HEK293 (cell line): ENCODE measurements around the gene SFXN2.

ENCODE experiments used
- CTCF ChIA-PET: fragments of 350-600 bp; formaldehyde crosslinking; extraction: SDS; loops from one replicate; lab custom pipeline; 2021; ENCODE audit warnings: antibody characterized with exemption; lab: Yijun Ruan, JAX
- POLR2A ChIA-PET: fragments of 300-600 bp; formaldehyde crosslinking; extraction: SDS; loops from one replicate; lab custom pipeline; 2020; ENCODE audit warnings: antibody characterized with exemption, inconsistent platforms; lab: Yijun Ruan, JAX
- H3K27ac ChIP-seq: fragments of 200-500 bp; sonication (Bioruptor generic); 2 replicates; pipeline ENCODE4 v1.5.1; 2014; ENCODE audit warnings: low read depth, low read length, control low read depth, inconsistent platforms; ENCODE audit errors: extremely low read depth
- H3K36me3 ChIP-seq, 2 experiments: fragments of 200-500 bp in 1 of 2; sonication (Bioruptor generic) in 1 of 2; 1 replicate in 1 of 2; 2 replicates in 1 of 2; pipeline ENCODE4 v1.5.1; 2014 to 2017; ENCODE audit warnings: inconsistent platforms in 2 of 2, low read length in 2 of 2; ENCODE audit not compliant: control insufficient read depth in 2 of 2, insufficient read depth in 1 of 2
- H3K4me1 ChIP-seq: fragments of 200-500 bp; sonication (Bioruptor generic); 2 replicates; pipeline ENCODE4 v1.5.1; 2014; ENCODE audit warnings: mild to moderate bottlenecking, low read length, inconsistent platforms; ENCODE audit not compliant: control insufficient read depth, insufficient read depth
- H3K4me3 ChIP-seq: 2 replicates; pipeline ENCODE4 v1.5.1; 2011; ENCODE audit warnings: low read depth, mild to moderate bottlenecking, control low read depth, low read length, moderate library complexity
- H3K9me3 ChIP-seq: fragments of 200-500 bp; sonication (Bioruptor generic); 2 replicates; pipeline ENCODE4 v1.5.1; 2014; ENCODE audit warnings: low read depth, low read length, inconsistent platforms; ENCODE audit not compliant: control insufficient read depth, insufficient read depth
- PATZ1 ChIP-seq: fragments of 450-650 bp; formaldehyde crosslinking; IDR thresholded peaks from 2 replicates; pipeline ENCODE4 v1.5.1; 2016; ENCODE audit warnings: missing biosample characterization, missing genetic modification characterization
- TRIM28 ChIP-seq: IDR thresholded peaks from 2 replicates; pipeline ENCODE4 v1.6.1; 2011; ENCODE audit warnings: low read length, control low read depth, borderline replicate concordance
- ZNF146 ChIP-seq: fragments of 450-650 bp; formaldehyde crosslinking; IDR thresholded peaks from 2 replicates; pipeline ENCODE4 v1.5.1; 2016; ENCODE audit warnings: missing biosample characterization, missing genetic modification characterization
- ZNF221 ChIP-seq: fragments of 450-650 bp; formaldehyde crosslinking; IDR thresholded peaks from 2 replicates; pipeline ENCODE4 v1.5.1; 2017; ENCODE audit warnings: missing biosample characterization, missing genetic modification characterization, borderline replicate concordance
- ZNF600 ChIP-seq: fragments of 450-650 bp; formaldehyde crosslinking; IDR thresholded peaks from 2 replicates; pipeline ENCODE4 v1.5.1; 2016; ENCODE audit warnings: missing biosample characterization, missing genetic modification characterization
- ZNF654 ChIP-seq: fragments of 450-650 bp; formaldehyde crosslinking; IDR thresholded peaks from 2 replicates; pipeline ENCODE4 v1.5.1; 2016; ENCODE audit warnings: low read depth, missing biosample characterization, missing genetic modification characterization
- ZNF701 ChIP-seq: fragments of 450-650 bp; formaldehyde crosslinking; IDR thresholded peaks from 2 replicates; pipeline ENCODE4 v1.5.1; 2016; ENCODE audit warnings: missing biosample characterization, missing genetic modification characterization
- ZNF704 ChIP-seq: fragments of 450-650 bp; formaldehyde crosslinking; IDR thresholded peaks from 2 replicates; pipeline ENCODE4 v1.5.1; 2016; ENCODE audit warnings: missing biosample characterization, missing genetic modification characterization
- ZNF785 ChIP-seq: fragments of 450-650 bp; formaldehyde crosslinking; IDR thresholded peaks from 2 replicates; pipeline ENCODE4 v1.5.1; 2016; ENCODE audit warnings: missing biosample characterization, missing genetic modification characterization
- ZNF830 ChIP-seq: fragments of 450-650 bp; IDR thresholded peaks from 2 replicates; pipeline ENCODE4 v1.5.0; 2018; ENCODE audit warnings: missing biosample characterization, missing genetic modification characterization, low read depth, mild to moderate bottlenecking, moderate library complexity
- ZSCAN4 ChIP-seq: fragments of 450-650 bp; formaldehyde crosslinking; IDR thresholded peaks from 2 replicates; pipeline ENCODE4 v1.5.1; 2017; ENCODE audit warnings: missing biosample characterization, missing genetic modification characterization
- TF ChIP-seq, protein P1 (sequence below): fragments of 450-650 bp; formaldehyde crosslinking; IDR thresholded peaks from 2 replicates; pipeline ENCODE4 v1.5.0; 2017; ENCODE audit warnings: missing biosample characterization, missing genetic modification characterization, borderline replicate concordance
- TF ChIP-seq, protein P2 (sequence below): fragments of 450-650 bp; IDR thresholded peaks from 2 replicates; pipeline ENCODE4 v1.5.1; 2018; ENCODE audit warnings: missing biosample characterization, missing genetic modification characterization
- TF ChIP-seq, protein P3 (sequence below): fragments of 450-650 bp; formaldehyde crosslinking; IDR thresholded peaks from 2 replicates; pipeline ENCODE4 v1.5.1; 2016; ENCODE audit warnings: missing biosample characterization, missing genetic modification characterization
- TF ChIP-seq, protein P4 (sequence below): fragments of 450-650 bp; formaldehyde crosslinking; IDR thresholded peaks from 2 replicates; pipeline ENCODE4; 2016; ENCODE audit warnings: missing biosample characterization, missing genetic modification characterization

Gene SFXN2

GRCh38 chr10:102678842-102679289, 35.6 kb upstream of the SFXN2 start (continued):
- no peak for TF ChIP-seq ZNF704 (tag by site-specific recombination)
- no peak for TF ChIP-seq ZSCAN4 (tag by site-specific recombination)
- no peak for TF ChIP-seq ZNF221 (tag by site-specific recombination)
- TF ChIP-seq ZNF830: no peak
- TF ChIP-seq, all 188 proteins: peak for 25

GRCh38 chr10:102679596-102679995, 34.8 kb upstream of the SFXN2 start:
- POLR2A ChIA-PET: interaction anchor here (0.8 to 2.5 kb wide), 3 partner anchors 15 to 34 kb away, joined by 3 to 10 read pairs (median 4); partner anchors contain the start of genes ARL3 and SFXN2
- TF ChIP-seq, protein P1, sequence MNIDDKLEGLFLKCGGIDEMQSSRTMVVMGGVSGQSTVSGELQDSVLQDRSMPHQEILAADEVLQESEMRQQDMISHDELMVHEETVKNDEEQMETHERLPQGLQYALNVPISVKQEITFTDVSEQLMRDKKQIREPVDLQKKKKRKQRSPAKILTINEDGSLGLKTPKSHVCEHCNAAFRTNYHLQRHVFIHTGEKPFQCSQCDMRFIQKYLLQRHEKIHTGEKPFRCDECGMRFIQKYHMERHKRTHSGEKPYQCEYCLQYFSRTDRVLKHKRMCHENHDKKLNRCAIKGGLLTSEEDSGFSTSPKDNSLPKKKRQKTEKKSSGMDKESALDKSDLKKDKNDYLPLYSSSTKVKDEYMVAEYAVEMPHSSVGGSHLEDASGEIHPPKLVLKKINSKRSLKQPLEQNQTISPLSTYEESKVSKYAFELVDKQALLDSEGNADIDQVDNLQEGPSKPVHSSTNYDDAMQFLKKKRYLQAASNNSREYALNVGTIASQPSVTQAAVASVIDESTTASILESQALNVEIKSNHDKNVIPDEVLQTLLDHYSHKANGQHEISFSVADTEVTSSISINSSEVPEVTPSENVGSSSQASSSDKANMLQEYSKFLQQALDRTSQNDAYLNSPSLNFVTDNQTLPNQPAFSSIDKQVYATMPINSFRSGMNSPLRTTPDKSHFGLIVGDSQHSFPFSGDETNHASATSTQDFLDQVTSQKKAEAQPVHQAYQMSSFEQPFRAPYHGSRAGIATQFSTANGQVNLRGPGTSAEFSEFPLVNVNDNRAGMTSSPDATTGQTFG (tag by site-specific recombination): no peak
- 0 out of 2 replicates have a peak, but pooled peaks have one; percentile 35 for TF ChIP-seq ZNF600 (tag by site-specific recombination)
- Histone ChIP-seq H3K27ac (no peak overlapping the region; the same call in 1 of the 2 replicates), H3K4me1 (peaks cover 11% of the 10 kb centered on the region), H3K36me3 (peaks cover 0 to 23% of the 10 kb centered on the region in 2 experiments; a peak in 2 of 3 replicates), H3K9me3 (no peaks in the 10 kb centered on the region), H3K4me3 (no peak overlapping the region)
- CTCF ChIA-PET: interaction anchor here (0.7 to 7.2 kb wide), 12 partner anchors 11 to 565 kb away, joined by 3 to 57 read pairs (median 4); partner anchors contain the start of genes ARL3 and SFXN2

DNA sequence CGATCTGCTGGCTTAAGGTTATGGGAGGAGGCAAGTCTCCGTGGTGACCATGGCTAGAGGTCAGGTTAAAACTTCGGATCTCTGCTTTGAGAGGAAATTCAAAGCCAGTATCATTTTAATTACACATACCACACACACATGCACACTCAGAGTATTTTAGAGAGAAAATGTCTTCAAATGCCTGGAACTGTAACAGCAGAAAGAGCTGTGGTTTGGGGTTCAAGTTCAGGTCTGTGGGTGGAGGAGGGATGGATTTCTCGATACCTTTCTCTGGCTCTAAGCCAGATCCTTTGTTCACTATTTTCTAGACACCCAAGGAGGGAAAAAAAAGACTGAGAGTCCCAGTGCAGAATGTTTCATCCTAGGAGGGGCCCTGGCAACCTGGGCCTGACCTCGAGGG, 32.7 kb upstream of the SFXN2 start:
- Histone ChIP-seq H3K36me3 (peaks cover 0 to 31% of the 10 kb centered on the region in 2 experiments; a peak in 2 of 3 replicates), H3K27ac (no peak overlapping the region), H3K4me3 (no peak overlapping the region), H3K4me1 (peaks cover 4% of the 10 kb centered on the region), H3K9me3 (no peaks in the 10 kb centered on the region)
- TF ChIP-seq, protein P2, sequence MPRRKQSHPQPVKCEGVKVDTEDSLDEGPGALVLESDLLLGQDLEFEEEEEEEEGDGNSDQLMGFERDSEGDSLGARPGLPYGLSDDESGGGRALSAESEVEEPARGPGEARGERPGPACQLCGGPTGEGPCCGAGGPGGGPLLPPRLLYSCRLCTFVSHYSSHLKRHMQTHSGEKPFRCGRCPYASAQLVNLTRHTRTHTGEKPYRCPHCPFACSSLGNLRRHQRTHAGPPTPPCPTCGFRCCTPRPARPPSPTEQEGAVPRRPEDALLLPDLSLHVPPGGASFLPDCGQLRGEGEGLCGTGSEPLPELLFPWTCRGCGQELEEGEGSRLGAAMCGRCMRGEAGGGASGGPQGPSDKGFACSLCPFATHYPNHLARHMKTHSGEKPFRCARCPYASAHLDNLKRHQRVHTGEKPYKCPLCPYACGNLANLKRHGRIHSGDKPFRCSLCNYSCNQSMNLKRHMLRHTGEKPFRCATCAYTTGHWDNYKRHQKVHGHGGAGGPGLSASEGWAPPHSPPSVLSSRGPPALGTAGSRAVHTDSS (tag by site-specific recombination): no peak
- TF ChIP-seq ZNF701 (no peak), TRIM28 (no peak), PATZ1 (tag by site-specific recombination) (no peak), ZNF654 (tag by site-specific recombination) (no peak), ZNF785 (tag by site-specific recombination) (no peak), ZNF146 (tag by site-specific recombination) (no peak)
- TF ChIP-seq, protein P3, sequence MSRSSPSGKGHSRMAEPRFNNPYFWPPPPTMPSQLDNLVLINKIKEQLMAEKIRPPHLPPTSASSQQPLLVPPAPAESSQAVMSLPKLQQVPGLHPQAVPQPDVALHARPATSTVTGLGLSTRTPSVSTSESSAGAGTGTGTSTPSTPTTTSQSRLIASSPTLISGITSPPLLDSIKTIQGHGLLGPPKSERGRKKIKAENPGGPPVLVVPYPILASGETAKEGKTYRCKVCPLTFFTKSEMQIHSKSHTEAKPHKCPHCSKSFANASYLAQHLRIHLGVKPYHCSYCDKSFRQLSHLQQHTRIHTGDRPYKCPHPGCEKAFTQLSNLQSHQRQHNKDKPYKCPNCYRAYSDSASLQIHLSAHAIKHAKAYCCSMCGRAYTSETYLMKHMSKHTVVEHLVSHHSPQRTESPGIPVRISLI: no peak
- TF ChIP-seq, protein P4, sequence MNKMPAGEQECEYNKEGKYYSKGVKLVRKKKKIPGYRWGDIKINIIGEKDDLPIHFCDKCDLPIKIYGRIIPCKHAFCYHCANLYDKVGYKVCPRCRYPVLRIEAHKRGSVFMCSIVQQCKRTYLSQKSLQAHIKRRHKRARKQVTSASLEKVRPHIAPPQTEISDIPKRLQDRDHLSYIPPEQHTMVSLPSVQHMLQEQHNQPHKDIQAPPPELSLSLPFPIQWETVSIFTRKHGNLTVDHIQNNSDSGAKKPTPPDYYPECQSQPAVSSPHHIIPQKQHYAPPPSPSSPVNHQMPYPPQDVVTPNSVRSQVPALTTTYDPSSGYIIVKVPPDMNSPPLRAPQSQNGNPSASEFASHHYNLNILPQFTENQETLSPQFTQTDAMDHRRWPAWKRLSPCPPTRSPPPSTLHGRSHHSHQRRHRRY (tag by site-specific recombination): no peak
- CTCF ChIA-PET: interaction anchor here (7.2 kb wide), 1 partner anchor 31 kb away, joined by 57 read pairs; the partner anchor contains the start of genes ARL3 and SFXN2
- POLR2A ChIA-PET: no interaction called here
